ENCODE data around the gene FBXO42.

DNA sequence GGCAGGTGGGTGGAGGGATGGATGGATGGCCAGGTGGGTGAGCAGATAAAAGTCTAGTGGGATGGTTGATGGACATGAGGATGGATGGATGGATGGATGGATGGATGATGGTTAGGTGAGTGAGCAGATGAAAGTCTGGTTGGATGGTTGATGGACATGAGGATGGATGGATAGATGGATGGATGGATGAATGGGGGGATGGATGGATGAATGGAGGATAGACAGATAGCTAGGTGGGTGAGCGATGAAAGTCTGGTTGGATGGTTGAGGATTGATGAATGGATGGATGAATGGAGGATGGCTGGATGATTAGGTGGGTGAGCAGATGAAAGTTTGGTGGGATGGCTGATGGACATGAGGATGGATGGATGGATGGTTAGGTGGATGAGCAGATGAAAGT is 130.8 kb downstream of the FBXO42 start:
- TF ChIP-seq FOXA3 (CRISPR knock-in tag; conservative IDR thresholded peaks at IDR 0.05 in 1 of 2, IDR thresholded peaks at IDR 0.05 in 1 of 2) (no peak), ZNF232 (CRISPR knock-in tag; IDR thresholded peaks at IDR 0.05) (no peak), ZKSCAN8 (CRISPR knock-in tag; IDR thresholded peaks at IDR 0.05) (no peak)

Measured in K562 (cell line).